H9 (cell line): ENCODE measurements around the gene PCDH17. TPM values are rescaled to one million over a fixed set of nuclear protein-coding genes. Genes with fewer than 3 reads are reported as not detected.
A peak's percentile ranks its signal among the peaks of the same experiment; 100 is the strongest.

ENCODE experiments used
- DNase-seq: peaks from one replicate; pipeline ENCODE4 v3.0.0-alpha.2; 2017
- H2AFZ ChIP-seq: one replicate; pipeline ENCODE4 v1.6.1; 2013; ENCODE audit warnings: mild to moderate bottlenecking, low read length, control low read depth, moderate library complexity
- H2AK5ac ChIP-seq: 2 replicates; pipeline ENCODE4 v1.6.1; 2013; ENCODE audit warnings: low read length, control low read depth, mixed read lengths; ENCODE audit not compliant: insufficient read length
- H2BK120ac ChIP-seq: one replicate; pipeline ENCODE4 v1.6.1; 2013; ENCODE audit warnings: low read depth, mild to moderate bottlenecking, low read length, control low read depth, inconsistent platforms; ENCODE audit not compliant: poor library complexity, severe bottlenecking
- H2BK12ac ChIP-seq: 2 replicates; pipeline ENCODE4 v1.6.1; 2013; ENCODE audit warnings: low read length, control low read depth, mixed read lengths, low read depth; ENCODE audit not compliant: insufficient read length
- H2BK15ac ChIP-seq: 2 replicates; pipeline ENCODE4 v1.6.1; 2013; ENCODE audit warnings: low read depth, low read length, control low read depth
- H2BK20ac ChIP-seq: one replicate; pipeline ENCODE4 v1.6.1; 2013; ENCODE audit warnings: low read depth, mild to moderate bottlenecking, low read length, control low read depth, inconsistent platforms; ENCODE audit not compliant: poor library complexity, severe bottlenecking
- H2BK5ac ChIP-seq: 2 replicates; pipeline ENCODE4 v1.6.1; 2013; ENCODE audit warnings: low read length, control low read depth, mixed read lengths; ENCODE audit not compliant: insufficient read length
- H3K14ac ChIP-seq: 2 replicates; pipeline ENCODE4 v1.6.1; 2013; ENCODE audit warnings: low read length, control low read depth; ENCODE audit not compliant: insufficient read depth
- H3K18ac ChIP-seq: 2 replicates; pipeline ENCODE4 v1.6.1; 2013; ENCODE audit warnings: low read depth, mild to moderate bottlenecking, mixed read lengths, low read length, control low read depth; ENCODE audit not compliant: insufficient read length
- H3K23ac ChIP-seq: 2 replicates; pipeline ENCODE4 v1.6.1; 2013; ENCODE audit warnings: low read length, control low read depth, mixed read lengths, low read depth; ENCODE audit not compliant: insufficient read length
- H3K23me2 ChIP-seq: 2 replicates; pipeline ENCODE4 v1.6.1; 2013; ENCODE audit warnings: low read depth, mild to moderate bottlenecking, mixed read lengths, low read length, control low read depth; ENCODE audit not compliant: insufficient read length, poor library complexity, severe bottlenecking
- H3K27ac ChIP-seq: 2 replicates; pipeline ENCODE4 v1.5.1; 2013; ENCODE audit warnings: low read length, control low read depth, mixed read lengths, low read depth; ENCODE audit not compliant: insufficient read length
- H3K27me3 ChIP-seq: 2 replicates; pipeline ENCODE4 v1.6.1; 2013; ENCODE audit warnings: low read length, control low read depth, inconsistent platforms; ENCODE audit not compliant: insufficient read depth
- H3K4ac ChIP-seq: 2 replicates; pipeline ENCODE4 v1.6.1; 2013; ENCODE audit warnings: low read depth, mild to moderate bottlenecking, control low read depth, inconsistent platforms, low read length, moderate library complexity
- H3K4me1 ChIP-seq: 2 replicates; pipeline ENCODE4 v1.6.1; 2013; ENCODE audit warnings: low read length, control low read depth, inconsistent platforms; ENCODE audit not compliant: insufficient read depth
- H3K4me2 ChIP-seq: 2 replicates; pipeline ENCODE4 v1.6.1; 2013; ENCODE audit warnings: low read length, control low read depth, mixed read lengths; ENCODE audit not compliant: insufficient read length, insufficient read depth
- H3K56ac ChIP-seq: 2 replicates; pipeline ENCODE4 v1.6.1; 2013; ENCODE audit warnings: low read depth, mild to moderate bottlenecking, mixed read lengths, low read length, control low read depth; ENCODE audit not compliant: insufficient read length
- H3K79me1 ChIP-seq: 2 replicates; pipeline ENCODE4 v1.6.1; 2013; ENCODE audit warnings: low read depth, mild to moderate bottlenecking, moderate library complexity, low read length, control low read depth, inconsistent platforms; ENCODE audit not compliant: insufficient read depth, poor library complexity, severe bottlenecking
- H3K79me2 ChIP-seq: 2 replicates; pipeline ENCODE4 v1.6.1; 2013; ENCODE audit warnings: low read length, control low read depth, inconsistent platforms; ENCODE audit not compliant: insufficient read depth
- H3K9ac ChIP-seq: 2 replicates; pipeline ENCODE4 v1.6.1; 2013; ENCODE audit warnings: low read length, control low read depth, mixed read lengths; ENCODE audit not compliant: insufficient read length; ENCODE audit errors: extremely low read depth
- H3K9me3 ChIP-seq: one replicate; pipeline ENCODE4 v1.6.1; 2013; ENCODE audit warnings: low read depth, low read length, inconsistent platforms; ENCODE audit not compliant: control insufficient read depth
- H3T11ph ChIP-seq: one replicate; pipeline ENCODE4 v1.6.1; 2013; ENCODE audit warnings: mild to moderate bottlenecking, low read length, control low read depth, inconsistent platforms
- H4K20me1 ChIP-seq: one replicate; pipeline ENCODE4 v1.6.1; 2013; ENCODE audit not compliant: control insufficient read depth, insufficient read length, insufficient read depth
- H4K5ac ChIP-seq: 2 replicates; pipeline ENCODE4 v1.6.1; 2013; ENCODE audit warnings: low read depth, mild to moderate bottlenecking, mixed read lengths, low read length, control low read depth; ENCODE audit not compliant: insufficient read length
- H4K8ac ChIP-seq: replicated peaks from 2 replicates; pipeline ENCODE4 v1.6.1; 2013; ENCODE audit warnings: low read length, control low read depth, mixed read lengths, low read depth; ENCODE audit not compliant: insufficient read length
- H4K91ac ChIP-seq: 2 replicates; pipeline ENCODE4 v1.6.1; 2013; ENCODE audit warnings: low read depth, mild to moderate bottlenecking, moderate library complexity, mixed read lengths, low read length, control low read depth; ENCODE audit not compliant: insufficient read length
- H3K27ac Mint-ChIP-seq, 3 experiments: 2 replicates in 2 of 3; 3 replicates in 1 of 3; pipeline ENCODE4 v1.8.0; 2020 to 2021; ENCODE audit warnings: mixed read lengths in 3 of 3, mild to moderate bottlenecking in 1 of 3, moderate library complexity in 1 of 3
- H3K27me3 Mint-ChIP-seq: 2 replicates; pipeline ENCODE4 v1.8.0; 2021; ENCODE audit warnings: low read depth, mild to moderate bottlenecking, moderate library complexity, mixed read lengths
- H3K36me3 Mint-ChIP-seq, 3 experiments: 2 replicates in 2 of 3; 3 replicates in 1 of 3; pipeline ENCODE4 v1.8.0; 2020 to 2021; ENCODE audit warnings: low read depth in 3 of 3, mixed read lengths in 3 of 3; ENCODE audit not compliant: insufficient read depth in 1 of 3
- H3K4me1 Mint-ChIP-seq, 2 experiments: 2 replicates each; pipeline ENCODE4 v1.8.0; 2020; ENCODE audit warnings: mixed read lengths in 2 of 2
- H3K4me3 Mint-ChIP-seq, 2 experiments: 2 replicates in 1 of 2; 3 replicates in 1 of 2; pipeline ENCODE4 v1.8.0; 2020 to 2021; ENCODE audit warnings: mild to moderate bottlenecking in 2 of 2, mixed read lengths in 2 of 2, moderate library complexity in 1 of 2
- H3K9me3 Mint-ChIP-seq, 2 experiments: 2 replicates in 1 of 2; 3 replicates in 1 of 2; pipeline ENCODE4 v1.8.0; 2020; ENCODE audit warnings: mild to moderate bottlenecking in 2 of 2, mixed read lengths in 2 of 2, moderate library complexity in 1 of 2
- CTCF ChIP-seq: fragments of 200-600 bp; sonication (generic); conservative IDR thresholded peaks from 3 replicates; pipeline ENCODE4 v1.8.0; 2021; ENCODE audit warnings: antibody characterized with exemption, mild to moderate bottlenecking
- WGBS: extraction: QIAGEN DNeasy Blood & Tissue Kit; methylation state at CpG from one replicate; pipeline ENCODE4 v1.1.7; 2013; ENCODE audit warnings: missing lambda C conversion rate, low lambda C conversion rate, mixed read lengths; ENCODE audit not compliant: insufficient read length; ENCODE audit errors: extremely low coverage; 5-methylcytosine and 5-hydroxymethylcytosine counted together
- total RNA-seq: library from RNA; stranded (reverse); gene quantifications from 2 replicates; pipeline ENCODE4 v1.2.1, GENCODE V29; 2021

The PCDH17 gene
- total RNA-seq, 1 experiment from 2014 or later = 0.52 TPM

GRCh38 chr13:57682128-57682716, 50.7 kb downstream of the PCDH17 start:
- no peak for DNase-seq
- Histone ChIP-seq H3K4ac (no peak overlapping the region), H4K8ac (no peak overlapping the region), H2AK5ac (no peak overlapping the region), H3K56ac (no peak overlapping the region), H4K91ac (no peak overlapping the region), H2BK12ac (no peak overlapping the region), H3K27me3 (no peaks in the 10 kb centered on the region), H2BK15ac (no peak overlapping the region), H4K5ac (no peak overlapping the region), H3K9me3 (no peaks in the 10 kb centered on the region), H3K23me2 (no peaks in the 10 kb centered on the region), H3K79me1 (no peaks in the 10 kb centered on the region), H3K18ac (no peak overlapping the region), H3K9ac (no peak overlapping the region), H3K14ac (no peak overlapping the region), H2BK120ac (no peak overlapping the region), H3K4me2 (no peak overlapping the region), H2BK20ac (no peak overlapping the region), H3K23ac (no peak overlapping the region), H3K79me2 (no peaks in the 10 kb centered on the region), H2AFZ (no peak overlapping the region), H3T11ph (no peak overlapping the region), H3K4me1 (peaks cover 3% of the 10 kb centered on the region; the same call in 1 of the 2 replicates), H2BK5ac (no peak overlapping the region), H3K27ac (no peak overlapping the region), H4K20me1 (no peaks in the 10 kb centered on the region)
- Mint-ChIP-seq H3K27me3 (no peaks in the 10 kb centered on the region), H3K27ac (peak overlapping the region; percentile 10 to 95 (median 69); a peak in 5 of 7 replicates), H3K9me3 (no peaks in the 10 kb centered on the region), H3K4me3 (no peak overlapping the region), H3K4me1 (peaks cover 16 to 21% of the 10 kb centered on the region in 2 experiments), H3K36me3 (no peaks in the 10 kb centered on the region)
- no CpG with 5 or more reads among the region's 4 CpGs for WGBS
- no peak for TF ChIP-seq CTCF
